K562 treated with DMSO at 1 percent for 48 hours (cell line): ENCODE measurements around the gene ZNF593. TPM values are rescaled to one million over a fixed set of nuclear protein-coding genes. Genes with fewer than 3 reads are reported as not detected.

ENCODE experiments used
- total RNA-seq: library from RNA; unstranded; fragments of 300-600 nt; gene quantifications from 2 replicates; pipeline ENCODE4 v1.2.3, GENCODE V29; 2022; ENCODE audit warnings: low replicate concordance; ENCODE audit errors: extremely low read depth

The ZNF593 gene
- total RNA-seq, result not detected in 2 replicates

DNA sequence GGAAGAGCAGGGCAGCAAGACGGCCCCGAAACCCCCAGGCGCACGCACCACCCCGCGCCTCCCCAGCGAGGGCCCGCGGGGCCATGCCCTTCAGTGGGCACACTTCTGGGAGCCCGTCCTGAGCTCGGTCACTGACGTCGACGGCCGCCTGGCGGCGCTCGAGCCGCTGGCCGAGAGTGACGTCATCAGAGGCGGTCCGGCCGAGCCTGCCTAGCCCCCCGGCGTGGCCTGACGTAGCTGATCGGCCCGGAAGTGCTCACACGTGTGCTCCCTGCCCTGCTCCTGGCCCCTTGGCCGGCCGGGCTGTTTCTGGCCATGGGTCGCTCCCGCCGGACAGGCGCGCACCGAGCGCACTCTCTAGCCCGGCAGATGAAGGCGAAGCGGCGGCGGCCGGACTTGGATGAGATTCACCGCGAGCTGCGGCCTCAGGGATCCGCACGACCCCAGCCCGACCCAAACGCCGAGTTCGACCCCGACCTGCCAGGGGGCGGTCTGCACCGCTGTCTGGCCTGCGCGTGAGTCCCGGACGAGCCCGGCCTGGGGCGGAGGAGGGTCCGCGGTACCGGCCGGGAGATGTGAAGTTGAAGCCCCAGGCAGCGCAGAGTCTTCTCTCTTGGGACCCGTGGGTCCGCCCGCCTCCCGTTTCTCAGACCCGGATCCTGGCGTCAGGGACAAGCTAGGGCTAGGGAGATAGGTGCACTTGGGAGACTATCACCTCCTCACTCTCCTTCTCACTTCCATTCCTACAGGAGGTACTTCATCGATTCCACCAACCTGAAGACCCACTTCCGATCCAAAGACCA lies at the start of gene ZNF593:
ZNF593 (plus strand) TSS at position 240 of the 803 bp plus-strand sequence; CDS start at position 316, 76 bp downstream.

DNA sequence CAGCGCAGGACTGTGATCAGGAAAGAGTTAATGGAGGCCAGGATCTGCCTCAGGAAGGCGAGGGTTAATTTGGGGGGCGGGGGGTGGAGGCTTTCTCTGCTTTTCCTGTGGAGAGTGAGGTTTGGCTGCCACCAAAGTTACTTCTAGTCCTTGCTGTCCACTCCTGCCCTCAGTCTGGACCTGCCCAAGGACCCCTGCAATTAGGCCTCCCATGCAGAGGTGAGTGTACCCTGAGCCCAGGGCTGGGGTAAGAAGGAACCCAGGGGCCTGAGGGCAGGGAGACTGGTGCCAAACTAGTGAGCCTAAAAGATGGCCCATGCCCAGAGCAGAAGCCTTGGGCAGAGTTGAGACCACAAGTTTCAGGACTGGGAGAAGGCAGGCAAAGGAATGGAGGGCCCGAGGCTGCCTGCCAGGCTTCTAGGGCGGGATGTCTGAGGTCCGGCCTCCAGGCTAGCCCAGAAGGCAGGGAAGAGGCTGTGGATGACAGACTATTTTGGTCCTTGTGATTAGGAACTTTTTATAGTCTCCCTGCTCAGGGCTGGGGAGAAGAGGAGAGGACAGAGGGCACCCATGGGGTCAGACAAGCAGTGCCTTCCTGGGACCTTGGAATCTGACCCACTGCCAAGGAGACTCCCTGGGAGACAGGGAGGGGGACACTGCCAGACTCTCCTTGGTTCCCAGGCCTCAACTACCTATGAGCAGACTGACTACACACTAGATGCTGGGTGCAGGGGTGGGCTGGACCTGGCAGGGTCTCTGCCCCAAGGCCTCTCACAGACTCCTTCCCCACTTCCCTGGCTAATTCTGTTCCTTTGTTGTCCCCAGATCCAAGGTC lies 10.6 kb upstream of the ZNF593 start, which contains the start of gene FAM110D:
FAM110D (plus strand) TSS at position 172 of the 835 bp plus-strand sequence. CDS start 2,213 bp downstream, outside the sequence.

DNA sequence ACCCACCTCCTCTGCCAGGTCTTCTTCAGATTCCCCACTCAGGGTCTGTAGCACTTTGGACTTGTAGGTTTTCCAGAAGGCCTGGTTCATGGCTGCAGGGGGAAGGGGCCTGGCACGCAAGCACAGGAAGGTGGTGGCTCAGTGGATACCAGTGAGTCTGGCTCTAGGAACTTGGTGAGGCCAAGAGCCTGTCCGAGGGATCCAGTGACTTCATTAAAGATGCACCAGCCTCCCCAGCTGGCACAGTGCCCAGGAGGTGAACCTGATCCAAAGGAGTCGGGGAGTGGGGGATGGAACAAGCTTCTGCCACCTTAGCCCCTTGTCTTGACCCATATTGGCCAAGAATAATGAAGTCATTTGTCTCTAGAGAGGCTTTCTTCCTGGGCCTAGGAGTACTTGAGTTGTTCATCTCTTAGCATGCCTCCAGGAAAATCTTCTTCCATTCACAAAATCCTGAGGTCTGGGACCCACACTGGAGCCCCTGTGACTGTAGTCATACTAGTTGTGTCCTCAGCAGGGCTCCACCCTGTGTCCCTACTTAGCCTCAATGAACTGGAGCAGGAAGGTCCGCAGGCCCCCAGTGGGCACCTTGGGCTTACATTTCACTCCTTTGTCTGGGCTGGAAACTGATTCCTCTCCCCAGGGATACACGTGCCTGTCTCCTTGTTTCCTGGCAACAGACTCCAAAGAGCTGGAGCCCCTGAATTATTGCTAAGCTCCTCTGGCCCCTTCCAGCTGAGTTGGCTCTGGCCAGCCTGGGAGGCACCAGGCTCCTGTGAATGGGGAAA lies 1.1 kb upstream of the ZNF593 start, which contains the start of gene C1orf232:
C1orf232 (minus strand) TSS at position 554 of the 788 bp plus-strand sequence; CDS start at position 90, 464 bp downstream.

DNA sequence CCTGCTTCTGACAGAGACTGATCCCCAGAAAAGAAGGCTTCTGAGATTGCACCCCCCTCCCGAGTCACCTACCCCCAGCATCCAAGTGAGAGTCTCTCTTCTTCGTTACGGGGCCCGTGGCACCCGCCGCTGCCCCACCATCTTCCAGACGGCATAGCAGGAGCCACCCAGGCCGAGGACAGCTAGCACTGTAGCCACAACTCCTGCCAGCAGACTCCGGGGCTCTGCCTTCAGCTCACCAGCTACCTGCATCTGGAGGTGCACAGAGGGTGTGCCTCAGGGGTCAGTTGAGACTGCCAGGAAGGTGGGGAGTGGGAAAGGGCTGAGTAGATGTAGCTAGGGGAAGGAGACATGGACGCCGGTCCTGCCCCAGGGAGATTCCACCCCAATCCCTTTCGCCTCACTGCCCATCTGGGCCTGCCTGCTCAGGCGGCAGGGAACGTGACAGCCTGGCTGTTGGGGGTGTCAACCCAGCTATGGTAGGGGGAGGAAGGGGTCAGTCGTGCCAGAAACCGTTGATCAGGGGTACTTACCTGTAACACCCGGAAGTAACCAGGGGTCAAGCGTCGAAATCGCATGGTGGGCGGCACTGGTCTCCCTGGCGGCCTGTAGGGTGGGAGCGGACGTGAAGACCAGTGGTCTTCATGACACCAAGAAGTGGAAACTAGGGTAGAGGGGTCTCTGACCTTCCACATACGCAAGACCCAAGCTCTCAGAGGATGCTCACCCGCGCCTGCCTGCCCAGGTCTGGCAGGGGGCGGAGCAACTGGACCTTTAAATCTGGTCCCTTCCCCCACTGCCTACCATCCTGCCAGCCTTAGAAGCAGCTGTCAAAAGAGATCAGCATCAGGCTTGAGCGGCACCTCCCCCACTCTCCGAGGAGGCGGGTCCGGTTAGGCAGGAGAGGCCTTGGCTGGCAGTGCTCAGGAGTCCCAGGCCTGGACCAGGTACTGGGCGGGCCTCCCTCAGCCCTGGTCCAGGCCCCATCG lies 1.7 kb downstream of the ZNF593 start, which contains the start of gene ZNF593OS:
ZNF593OS (minus strand) TSS at position 749 of the 989 bp plus-strand sequence; CDS start at position 578, 171 bp downstream.

DNA sequence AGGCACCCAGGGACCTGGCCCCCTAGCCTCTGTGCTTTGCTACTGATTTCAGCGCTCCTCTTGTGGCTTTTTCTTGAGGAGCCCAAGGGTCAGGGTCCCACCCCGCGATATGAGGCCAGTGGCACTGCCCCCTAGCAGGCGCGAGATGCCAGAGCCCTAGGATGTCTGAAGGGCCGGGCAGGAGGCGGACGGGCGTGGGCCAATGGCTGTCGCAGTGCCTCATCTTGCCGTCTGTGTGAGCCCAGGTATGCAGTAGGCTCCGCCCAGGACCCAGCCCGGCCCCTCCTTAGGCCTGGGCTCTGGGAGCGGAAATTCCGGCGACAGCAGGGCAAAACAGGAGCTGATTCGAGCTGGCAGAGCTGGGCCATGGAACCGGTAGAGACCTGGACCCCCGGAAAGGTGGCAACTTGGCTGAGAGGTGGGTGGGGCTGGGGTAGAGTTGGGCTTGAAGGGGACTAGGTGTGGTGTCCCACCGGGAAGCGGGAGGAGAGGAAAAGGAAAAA lies 7.5 kb downstream of the ZNF593 start, which contains the start of gene CNKSR1:
CNKSR1 (plus strand) TSS at position 310 of the 503 bp plus-strand sequence; CDS start at position 367, 57 bp downstream.

DNA sequence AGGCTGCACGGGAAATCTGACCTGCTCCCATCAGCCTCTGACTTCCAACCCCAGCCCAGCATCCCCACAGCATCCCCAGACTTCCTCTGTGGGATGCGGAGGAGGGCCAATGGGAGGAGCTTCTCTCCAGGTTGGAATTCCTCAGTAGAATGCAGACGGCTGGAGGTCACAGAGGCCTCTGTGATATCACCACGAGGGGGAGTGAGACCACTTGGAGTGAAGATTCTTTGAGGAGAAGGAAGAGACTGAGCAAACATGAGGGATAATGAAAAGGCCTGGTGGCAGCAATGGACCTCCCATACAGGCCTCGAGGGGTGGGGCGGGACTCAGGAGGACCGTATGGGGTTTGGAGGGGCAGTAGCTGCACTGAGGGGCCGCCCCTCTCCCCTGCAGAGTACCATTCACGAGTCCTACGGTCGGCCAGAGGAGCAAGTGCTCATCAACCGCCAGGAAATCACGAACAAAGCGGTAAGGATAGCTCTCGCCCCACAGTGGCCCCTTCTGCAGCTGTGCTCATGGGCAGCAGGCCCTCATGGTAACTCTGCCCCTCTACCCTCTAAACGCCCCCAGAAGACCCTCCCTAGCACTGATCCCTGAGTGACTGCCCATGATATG lies 20.8 kb downstream of the ZNF593 start, which contains the start of gene CATSPER4:
CATSPER4 (plus strand) TSS at position 230 of the 615 bp plus-strand sequence; CDS start at position 256, 26 bp downstream.

Other genes with a start within 250 kb of the ZNF593 start
- gene PAFAH2, start 171.8 kb upstream of the ZNF593 start, total RNA-seq, result not detected in 2 replicates
- gene EXTL1, start 148.1 kb upstream of the ZNF593 start, total RNA-seq, result not detected in 2 replicates
- gene SLC30A2, start 123.8 kb upstream of the ZNF593 start, total RNA-seq, result not detected in 2 replicates
- gene TRIM63, start 102.3 kb upstream of the ZNF593 start, total RNA-seq, result not detected in 2 replicates
- not detected in 2 replicates for gene PDIK1L, start 58.1 kb upstream of the ZNF593 start, total RNA-seq
- not detected in 2 replicates for gene FAM110D, start 10.8 kb upstream of the ZNF593 start, total RNA-seq
- gene C1orf232, start 945 bp upstream of the ZNF593 start, total RNA-seq, result not detected in 2 replicates
- not detected in 2 replicates for gene ZNF593OS, start 1.9 kb downstream of the ZNF593 start, total RNA-seq
- gene CNKSR1, start 7.6 kb downstream of the ZNF593 start, total RNA-seq, result not detected in 2 replicates
- not detected in 2 replicates for gene CATSPER4, start 20.7 kb downstream of the ZNF593 start, total RNA-seq
- gene CEP85, start 64.3 kb downstream of the ZNF593 start, total RNA-seq, result not detected in 2 replicates
- gene SH3BGRL3, start 110.2 kb downstream of the ZNF593 start, total RNA-seq, result not detected in 2 replicates
- gene UBXN11, start 136.7 kb downstream of the ZNF593 start, total RNA-seq, result not detected in 2 replicates
- gene CD52, start 148.1 kb downstream of the ZNF593 start, total RNA-seq, result not detected in 2 replicates
- not detected in 2 replicates for gene CRYBG2, start 184.2 kb downstream of the ZNF593 start, total RNA-seq
- not detected in 2 replicates for gene ZNF683, start 202.8 kb downstream of the ZNF593 start, total RNA-seq
- not detected in 2 replicates for gene LIN28A, start 240.9 kb downstream of the ZNF593 start, total RNA-seq